Transverse colon (tissue), 4 donors: ENCODE data around the gene STRIP1. TPM values are rescaled to one million over a fixed set of nuclear protein-coding genes. Genes with fewer than 3 reads are reported as not detected.
"Not testable (repeated sequence)": the region's sequence is repeated elsewhere in the genome, so short reads cannot be mapped to it uniquely, and the experiment has no call there.

Experiments used
- DNase-seq: peaks from one replicate; pipeline ENCODE4 v3.0.0-alpha.2; 2019
- H3K27ac ChIP-seq, 4 donors: fragments of 200-600 bp; sonication (generic); 2 replicates each; pipeline ENCODE4 v1.5.1; 2016 to 2018; ENCODE audit warnings: inconsistent platforms in 4 of 4
- H3K27me3 ChIP-seq: fragments of 200-600 bp; sonication (generic); 2 replicates; pipeline ENCODE4 v1.5.1; 2017; ENCODE audit warnings: inconsistent platforms
- H3K36me3 ChIP-seq, 4 donors: fragments of 200-600 bp; sonication (generic); 2 replicates each; pipeline ENCODE4 v1.5.1; 2017 to 2019; ENCODE audit warnings: inconsistent platforms in 4 of 4
- H3K4me1 ChIP-seq, 4 donors: fragments of 200-600 bp; sonication (generic); 2 replicates each; pipeline ENCODE4 v1.5.1; 2017 to 2020; ENCODE audit warnings: inconsistent platforms in 4 of 4
- H3K4me3 ChIP-seq, 4 donors: fragments of 200-600 bp; sonication (generic); 1 replicate in 1 of 4; 2 replicates in 3 of 4; pipeline versions ENCODE4 v1.5.1 to v1.6.1; 2017 to 2019; ENCODE audit warnings: inconsistent platforms in 4 of 4
- H3K9me3 ChIP-seq, 2 donors: fragments of 200-600 bp; sonication (generic); 2 replicates each; pipeline ENCODE4 v1.5.1; 2017 to 2019; ENCODE audit warnings: inconsistent platforms in 2 of 2
- CTCF ChIP-seq, 5 experiments: fragments of 200-600 bp in 3 of 5; fragments of 450-650 bp in 2 of 5; sonication (generic) in 3 of 5; IDR thresholded peaks; 1 replicate in 2 of 5; 2 replicates in 3 of 5; pipeline ENCODE4 v1.5.1; 2016 to 2017; ENCODE audit warnings: antibody characterized with exemption in 5 of 5, inconsistent platforms in 3 of 5, mild to moderate bottlenecking in 2 of 5, moderate library complexity in 1 of 5
- EP300 ChIP-seq: sonication (generic); formaldehyde crosslinking; IDR thresholded peaks from one replicate; pipeline ENCODE4 v1.6.1; 2017; ENCODE audit warnings: antibody characterized with exemption, low read depth
- POLR2A ChIP-seq: fragments of 450-650 bp; IDR thresholded peaks from one replicate; pipeline ENCODE4 v1.6.1; 2016; ENCODE audit warnings: antibody characterized with exemption, mild to moderate bottlenecking, moderate library complexity
- POLR2AphosphoS5 ChIP-seq, 3 donors: sonication (generic); formaldehyde crosslinking; IDR thresholded peaks; one replicate each; pipeline ENCODE4 v1.6.1; 2016; ENCODE audit warnings: antibody characterized with exemption in 3 of 3
- WGBS, 2 donors: methylation state at CpG; one replicate each; pipeline ENCODE4 v1.1.5; 2018; ENCODE audit warnings: low coverage in 1 of 2; 5-methylcytosine and 5-hydroxymethylcytosine counted together
- in situ Hi-C, 4 donors: fragments of 200-750 bp; cut with MboI; loops; one replicate each; pipeline versions ENCODE4 v1.15.0 to v1.15.1; 2017; ENCODE audit warnings: low sequenced_read_pairs in 3 of 4, low pct_ligation_motif_present in 1 of 4, low pct_unique_long_range_greater_than_20kb in 1 of 4
- intact Hi-C: fragments of 100-400 bp; cut with DNase I; formaldehyde crosslinking; loops from one replicate; pipeline ENCODE4 v1.15.1; 2023; ENCODE audit warnings: low total_unique reads
- total RNA-seq, 4 donors: library from RNA; depleted of rRNA; stranded (reverse); fragments of >200 nt; gene quantifications; one replicate each; pipeline ENCODE4 v1.1.0, GENCODE V29; 2016

The STRIP1 gene
- total RNA-seq, 4 donors from 2014 or later: 32.6 to 72.2 (median 58.7) TPM

DNA sequence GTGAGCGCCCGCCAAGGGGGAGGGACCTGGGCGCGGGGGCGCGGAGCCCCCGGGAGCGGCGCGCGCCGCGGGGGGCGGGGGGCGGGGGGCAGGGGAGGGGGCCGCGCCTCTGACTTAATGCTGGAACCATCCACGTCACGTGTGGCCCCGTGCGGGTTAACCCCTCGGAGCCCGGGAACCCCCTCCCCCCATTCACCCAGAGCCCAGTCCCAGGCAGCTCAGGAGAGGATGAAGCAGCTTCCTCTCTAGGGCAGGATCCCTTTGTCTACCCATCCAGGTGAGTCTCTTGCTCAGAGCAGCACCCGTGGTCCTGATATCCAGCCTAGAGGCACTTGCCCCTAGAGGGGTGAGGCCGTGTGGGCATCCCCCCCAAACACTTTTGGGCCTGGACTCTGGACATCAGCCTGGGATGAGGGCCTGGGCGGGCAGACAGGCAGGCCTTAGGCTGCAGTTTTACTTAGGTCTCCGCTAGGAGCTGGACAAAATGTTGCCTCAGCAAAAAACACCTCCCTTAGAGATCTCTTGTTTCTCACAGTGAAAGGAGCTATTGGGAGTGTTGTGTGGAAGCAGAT, 36.3 kb downstream of the STRIP1 start, which contains the start of gene ALX3:
Gene ALX3, minus strand, starts transcription at position 2 of the 572 bp plus-strand sequence. CDS start 60 bp downstream, outside the sequence.
- Histone ChIP-seq H3K27ac (no peak within 1 kb of the TSS), H3K27me3 (peaks cover 89% of the 10 kb centered on the region), H3K9me3 (no peaks in the 10 kb centered on the region), H3K4me1 (peaks cover 17 to 34% (median 22%) of the 10 kb centered on the region in 4 donors), H3K4me3 (peak within 1 kb of the TSS in 1 of 4 donors; percentile 27), H3K36me3 (no peaks in the 10 kb centered on the region)
- DNase-seq: no peak
- intact Hi-C loops (no loop called here), in situ Hi-C loops (no loop called here)
- 12% methylated on average over 22 of the region's 27 CpGs; no CpG with 5 or more reads in 1 of the 2 donors for WGBS, 2 donors
- TF ChIP-seq POLR2AphosphoS5 (IDR thresholded peaks at IDR 0.05): no peak
- no peak for TF ChIP-seq POLR2A
- TF ChIP-seq EP300: no peak
- no peak for TF ChIP-seq CTCF (IDR thresholded peaks at IDR 0.05)

DNA sequence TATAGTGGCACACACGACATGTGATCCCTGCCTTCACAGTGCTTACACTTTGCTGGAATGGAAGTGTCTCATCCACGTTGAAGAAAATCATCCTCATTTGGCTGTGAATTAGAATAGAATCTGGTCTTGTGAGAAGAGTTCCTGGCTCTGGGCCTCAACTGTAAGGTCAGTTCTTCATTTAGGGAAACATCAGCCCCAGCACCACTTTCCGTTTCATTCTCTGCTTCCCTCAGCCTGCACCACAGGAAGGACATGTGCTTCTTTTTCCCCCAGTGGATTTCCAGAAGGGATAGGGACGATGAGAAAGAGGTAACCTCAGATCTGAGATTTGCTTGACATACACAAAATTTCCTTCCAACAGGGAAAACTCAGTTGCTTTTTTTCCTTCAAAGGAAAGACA, 39.7 kb downstream of the STRIP1 start:
- intact Hi-C loops: no loop called here
- in situ Hi-C loops: no loop called here
- Histone ChIP-seq H3K27me3 (peaks cover 68% of the 10 kb centered on the region), H3K27ac (no peak overlapping the region), H3K4me3 (no peak overlapping the region), H3K36me3 (no peaks in the 10 kb centered on the region), H3K9me3 (no peaks in the 10 kb centered on the region), H3K4me1 (peaks cover 6 to 16% (median 10%) of the 10 kb centered on the region in 4 donors)
- TF ChIP-seq POLR2A: no peak
- TF ChIP-seq CTCF (IDR thresholded peaks at IDR 0.05): no peak
- TF ChIP-seq EP300: no peak
- no peak for TF ChIP-seq POLR2AphosphoS5 (IDR thresholded peaks at IDR 0.05)
- WGBS, 2 donors: 75 to 77% methylated on average over 4 of the region's 4 CpGs
- no peak for DNase-seq

GRCh38 chr1:110076789-110077500, 42.5 kb downstream of the STRIP1 start:
- no peak for DNase-seq
- intact Hi-C loops (no loop called here), in situ Hi-C loops (no loop called here)
- no peak overlapping the region for H3K4me3 ChIP-seq
- no peaks in the 10 kb centered on the region for H3K4me1 ChIP-seq
- no peaks in the 10 kb centered on the region for H3K9me3 ChIP-seq
- no peaks in the 10 kb centered on the region for H3K36me3 ChIP-seq
- WGBS, 2 donors: 50 to 73% methylated on average over 1 to 3 of the region's 3 CpGs
- TF ChIP-seq EP300: no peak
- no peak for TF ChIP-seq POLR2AphosphoS5 (IDR thresholded peaks at IDR 0.05)
- no peak for TF ChIP-seq POLR2A
- no peak for TF ChIP-seq CTCF (IDR thresholded peaks at IDR 0.05)
- H3K27ac ChIP-seq: no peak overlapping the region
- peaks cover 40% of the 10 kb centered on the region for H3K27me3 ChIP-seq

DNA sequence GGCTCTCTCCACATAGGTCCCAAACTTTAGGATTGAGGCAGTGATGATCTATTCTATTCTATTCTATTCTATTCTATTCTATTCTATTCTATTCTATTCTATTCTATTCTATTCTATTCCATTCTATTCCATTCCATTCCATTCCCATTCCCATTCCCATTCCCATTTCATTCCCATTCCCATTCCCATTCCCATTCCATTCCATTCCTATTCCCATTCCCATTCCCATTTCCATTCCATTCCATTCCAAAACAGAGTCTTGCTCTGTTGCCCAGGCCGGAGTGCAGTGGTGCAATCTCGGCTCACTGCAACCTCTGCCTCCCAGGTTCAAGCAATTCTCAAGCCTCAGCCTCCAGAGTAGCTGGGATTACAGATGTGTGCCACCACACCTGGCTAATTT, 45.6 kb downstream of the STRIP1 start:
- H3K36me3 ChIP-seq, H3K27ac ChIP-seq, in situ Hi-C loops, DNase-seq, H3K9me3 ChIP-seq, H3K4me3 ChIP-seq: not testable (repeated sequence)
- Histone ChIP-seq H3K4me1 (peaks cover 6 to 19% (median 10%) of the 10 kb centered on the region in 4 donors), H3K27me3 (peaks cover 39% of the 10 kb centered on the region)
- intact Hi-C loops: loop anchor here (5.0 kb wide), 1 partner anchor 158 kb away; no protein-coding TSS in a partner anchor
- WGBS, 2 donors: 98% methylated on average over 2 of the region's 2 CpGs; no CpG with 5 or more reads in 1 of the 2 donors
